ENCODE measurements around the gene AFG1L. TPM values are rescaled to one million over a fixed set of nuclear protein-coding genes. Genes with fewer than 3 reads are reported as not detected.

The AFG1L gene
- total RNA-seq, 2 donors from 2014 or later, result 2.9 to 4.1 TPM

DNA sequence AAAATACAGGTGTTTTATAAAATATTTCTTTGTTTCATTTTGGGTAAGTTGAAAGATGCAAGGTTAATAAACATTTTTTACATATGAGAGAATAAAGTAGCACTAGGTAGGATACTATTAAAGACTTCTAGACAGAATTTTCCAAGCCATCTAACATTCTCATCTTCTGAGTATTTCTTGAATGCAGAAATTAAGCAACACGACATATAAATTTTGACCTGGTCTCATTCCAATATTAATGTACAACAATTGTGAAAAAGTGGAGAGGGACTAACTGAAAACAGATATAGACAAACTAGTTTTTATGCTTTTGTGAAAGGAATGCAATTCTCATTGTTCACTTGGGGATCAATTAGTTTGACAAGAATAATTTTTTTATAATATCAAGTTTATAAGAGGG is 254.4 kb downstream of the AFG1L start:
- Histone ChIP-seq H3K27me3 (no peaks in the 10 kb centered on the region), H3K36me3 (no peaks in the 10 kb centered on the region), H3K27ac (no peak overlapping the region), H3K4me3 (no peak overlapping the region), H3K9me3 (no peaks in the 10 kb centered on the region), H3K4me1 (no peaks in the 10 kb centered on the region)
- TF ChIP-seq, protein P1, sequence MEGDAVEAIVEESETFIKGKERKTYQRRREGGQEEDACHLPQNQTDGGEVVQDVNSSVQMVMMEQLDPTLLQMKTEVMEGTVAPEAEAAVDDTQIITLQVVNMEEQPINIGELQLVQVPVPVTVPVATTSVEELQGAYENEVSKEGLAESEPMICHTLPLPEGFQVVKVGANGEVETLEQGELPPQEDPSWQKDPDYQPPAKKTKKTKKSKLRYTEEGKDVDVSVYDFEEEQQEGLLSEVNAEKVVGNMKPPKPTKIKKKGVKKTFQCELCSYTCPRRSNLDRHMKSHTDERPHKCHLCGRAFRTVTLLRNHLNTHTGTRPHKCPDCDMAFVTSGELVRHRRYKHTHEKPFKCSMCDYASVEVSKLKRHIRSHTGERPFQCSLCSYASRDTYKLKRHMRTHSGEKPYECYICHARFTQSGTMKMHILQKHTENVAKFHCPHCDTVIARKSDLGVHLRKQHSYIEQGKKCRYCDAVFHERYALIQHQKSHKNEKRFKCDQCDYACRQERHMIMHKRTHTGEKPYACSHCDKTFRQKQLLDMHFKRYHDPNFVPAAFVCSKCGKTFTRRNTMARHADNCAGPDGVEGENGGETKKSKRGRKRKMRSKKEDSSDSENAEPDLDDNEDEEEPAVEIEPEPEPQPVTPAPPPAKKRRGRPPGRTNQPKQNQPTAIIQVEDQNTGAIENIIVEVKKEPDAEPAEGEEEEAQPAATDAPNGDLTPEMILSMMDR (IDR thresholded peaks at IDR 0.05), result no peak
- DNase-seq (ENCODE audit: low spot score), result no peak

DNA sequence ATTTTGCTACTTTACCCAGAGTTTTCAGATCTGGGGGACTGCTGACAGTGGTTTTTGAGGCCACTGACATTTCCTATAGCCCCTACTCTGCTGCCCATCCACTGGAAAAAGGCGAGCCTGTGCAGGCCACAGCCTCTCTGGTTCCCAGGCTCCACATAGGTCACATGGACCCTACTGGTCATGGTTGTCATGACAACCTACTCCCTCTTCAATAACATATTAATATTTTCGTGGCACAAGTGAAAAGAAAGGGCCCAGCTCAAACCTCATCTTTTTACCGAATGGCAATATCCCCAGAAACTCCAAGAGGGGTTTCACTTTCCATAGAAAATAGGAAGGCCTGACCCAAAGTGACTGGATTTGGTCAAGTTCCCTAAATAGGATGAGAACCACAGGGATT is 254.9 kb downstream of the AFG1L start:
- TF ChIP-seq, protein P1 (IDR thresholded peaks at IDR 0.05), result no peak
- H3K36me3 ChIP-seq, result no peaks in the 10 kb centered on the region
- H3K4me3 ChIP-seq, result no peak overlapping the region
- no peaks in the 10 kb centered on the region for H3K4me1 ChIP-seq
- H3K27me3 ChIP-seq, result no peaks in the 10 kb centered on the region
- H3K27ac ChIP-seq, result no peak overlapping the region
- no peaks in the 10 kb centered on the region for H3K9me3 ChIP-seq
- no peak for DNase-seq (ENCODE audit: low spot score)

DNA sequence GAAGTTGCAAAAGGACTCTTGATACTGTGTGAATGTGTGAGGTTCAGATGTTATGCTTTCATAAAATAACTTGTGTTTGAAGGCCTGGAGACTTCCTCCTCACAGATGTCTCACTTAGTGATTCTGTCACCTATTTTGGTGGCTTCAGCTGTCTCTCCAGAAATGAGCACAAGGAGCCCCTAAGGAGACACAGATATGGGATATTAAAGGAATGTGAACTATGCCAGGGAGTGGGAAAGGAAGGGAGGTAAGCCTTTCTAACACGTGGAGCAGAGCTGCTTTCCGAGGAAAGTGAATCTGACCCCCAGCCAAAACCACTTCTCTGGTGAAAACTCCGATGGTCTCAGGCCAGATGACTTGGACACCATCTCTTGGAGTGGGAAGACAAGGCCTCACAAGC is 255.4 kb downstream of the AFG1L start:
- TF ChIP-seq, protein P1 (IDR thresholded peaks at IDR 0.05), result no peak
- Histone ChIP-seq H3K36me3 (no peaks in the 10 kb centered on the region), H3K27me3 (no peaks in the 10 kb centered on the region), H3K27ac (no peak overlapping the region), H3K4me3 (no peak overlapping the region), H3K9me3 (no peaks in the 10 kb centered on the region), H3K4me1 (no peaks in the 10 kb centered on the region)
- no peak for DNase-seq (ENCODE audit: low spot score)

- TF ChIP-seq, protein P1 (IDR thresholded peaks at IDR 0.05), result no peak
- Histone ChIP-seq H3K9me3 (no peaks in the 10 kb centered on the region), H3K27ac (peak overlapping the region; percentile 29 to 100), H3K4me3 (no peak overlapping the region), H3K4me1 (peaks cover 0 to 20% of the 10 kb centered on the region in 2 donors), H3K36me3 (no peaks in the 10 kb centered on the region), H3K27me3 (no peaks in the 10 kb centered on the region)
- no peak for DNase-seq (ENCODE audit: low spot score)
These were observed 260.7 kb downstream of the AFG1L start for GRCh38 chr6:108555399-108556052.

DNA sequence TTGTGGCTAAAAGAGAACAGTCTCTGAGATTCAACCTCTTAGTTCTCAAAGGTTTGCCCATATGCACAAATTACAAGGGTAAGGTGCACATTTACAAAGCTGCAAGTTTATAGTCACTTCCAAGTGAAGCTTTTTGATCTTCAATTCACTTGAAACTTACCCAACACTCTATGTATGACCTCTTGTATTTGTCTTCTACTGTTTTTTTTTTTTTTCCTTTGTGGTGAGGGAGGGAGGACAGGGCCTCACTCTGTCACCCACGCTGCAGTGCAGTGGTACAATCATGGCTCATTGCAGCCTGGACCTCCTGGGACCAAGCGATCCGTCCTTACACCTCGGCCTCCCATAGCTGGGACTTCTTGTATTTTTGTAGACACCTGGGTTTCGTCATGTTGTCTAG is 261.4 kb downstream of the AFG1L start:
- DNase-seq (ENCODE audit: low spot score), result no peak
- TF ChIP-seq, protein P1 (IDR thresholded peaks at IDR 0.05), result no peak
- Histone ChIP-seq H3K27me3 (no peaks in the 10 kb centered on the region), H3K4me3 (no peak overlapping the region), H3K4me1 (peaks cover 0 to 20% of the 10 kb centered on the region in 2 donors), H3K36me3 (no peaks in the 10 kb centered on the region), H3K9me3 (no peaks in the 10 kb centered on the region), H3K27ac (peak overlapping the region; percentile 29 to 100)
